HEK293T (cell line): Measurements from ENCODE around the gene NPLOC4.

Experiments
- CTCF ChIA-PET: fragments of 350-600 bp; formaldehyde crosslinking; extraction: SDS; loops from one replicate; lab custom pipeline; 2021; ENCODE audit warnings: antibody characterized with exemption, inconsistent platforms; lab: Yijun Ruan, JAX
- POLR2A ChIA-PET: fragments of 350-600 bp; formaldehyde crosslinking; extraction: SDS; loops from one replicate; lab custom pipeline; 2020; ENCODE audit warnings: antibody characterized with exemption, inconsistent platforms; lab: Yijun Ruan, JAX
- DNase-seq: peaks from one replicate; pipeline ENCODE4 v3.0.0; 2012; ENCODE audit warnings: mixed read lengths; ENCODE audit errors: extremely low spot score
- ARNT ChIP-seq: fragments of 450-650 bp; IDR thresholded peaks from 2 replicates; pipeline ENCODE4 v1.6.1; 2017; ENCODE audit warnings: mild to moderate bottlenecking
- BHLHE40 ChIP-seq: fragments of 450-650 bp; IDR thresholded peaks from 2 replicates; pipeline ENCODE4 v1.6.1; 2016; ENCODE audit warnings: mild to moderate bottlenecking, moderate library complexity, borderline replicate concordance
- CTBP1 ChIP-seq: fragments of 450-650 bp; IDR thresholded peaks from 2 replicates; pipeline ENCODE4 v1.6.1; 2016; ENCODE audit warnings: borderline replicate concordance
- ELF4 ChIP-seq: fragments of 450-650 bp; IDR thresholded peaks from 2 replicates; pipeline ENCODE4 v1.6.1; 2017; ENCODE audit warnings: antibody characterized with exemption
- FOXA1 ChIP-seq: fragments of 450-650 bp; IDR thresholded peaks from 2 replicates; pipeline ENCODE4 v1.6.1; 2016; ENCODE audit warnings: mild to moderate bottlenecking
- FOXK2 ChIP-seq: fragments of 450-650 bp; IDR thresholded peaks from 2 replicates; pipeline ENCODE4 v1.6.1; 2016; ENCODE audit warnings: mild to moderate bottlenecking
- FOXM1 ChIP-seq: fragments of 450-650 bp; IDR thresholded peaks from 2 replicates; pipeline ENCODE4 v1.6.1; 2017; ENCODE audit warnings: mild to moderate bottlenecking, borderline replicate concordance
- HDGF ChIP-seq: fragments of 450-650 bp; IDR thresholded peaks from 2 replicates; pipeline ENCODE4 v1.6.1; 2017; ENCODE audit warnings: antibody characterized with exemption, borderline replicate concordance
- L3MBTL2 ChIP-seq: fragments of 450-650 bp; conservative IDR thresholded peaks from 2 replicates; pipeline ENCODE4 v1.6.1; 2016; ENCODE audit warnings: mild to moderate bottlenecking
- LEF1 ChIP-seq: fragments of 450-650 bp; IDR thresholded peaks from 2 replicates; pipeline ENCODE4 v1.6.1; 2017; ENCODE audit warnings: mild to moderate bottlenecking, borderline replicate concordance
- NFRKB ChIP-seq: fragments of 450-650 bp; IDR thresholded peaks from 2 replicates; pipeline ENCODE4 v1.6.1; 2016; ENCODE audit warnings: mild to moderate bottlenecking, moderate library complexity
- PKNOX1 ChIP-seq: fragments of 450-650 bp; IDR thresholded peaks from 2 replicates; pipeline ENCODE4 v1.6.1; 2016
- SP1 ChIP-seq: fragments of 450-650 bp; IDR thresholded peaks from 2 replicates; pipeline ENCODE4 v1.6.1; 2017
- SUZ12 ChIP-seq: fragments of 450-650 bp; IDR thresholded peaks from 2 replicates; pipeline ENCODE4 v1.6.1; 2016; ENCODE audit warnings: mild to moderate bottlenecking
- TARDBP ChIP-seq: fragments of 450-650 bp; IDR thresholded peaks from 2 replicates; pipeline ENCODE4 v1.6.1; 2016
- ZNF384 ChIP-seq: fragments of 450-650 bp; IDR thresholded peaks from 2 replicates; pipeline ENCODE4 v1.6.1; 2016

The NPLOC4 gene

GRCh38 chr17:81529437-81529803 is 107.5 kb downstream of the NPLOC4 start:
- ChIA-PET POLR2A (interaction anchor here (1.8 kb wide), 1 partner anchor 23 kb away, joined by 4 read pairs; the partner anchor contains the start of gene FAAP100), CTCF (no interaction called here)
- TF ChIP-seq ZNF384 (no peak), PKNOX1 (no peak), BHLHE40 (no peak), FOXK2 (no peak), CTBP1 (no peak), HDGF (no peak)
- no peak for DNase-seq

- CTCF ChIA-PET = no interaction called here
These were observed 108.1 kb downstream of the NPLOC4 start for GRCh38 chr17:81528651-81529436.

GRCh38 chr17:81528384-81528650 is 108.6 kb downstream of the NPLOC4 start:
- ChIA-PET POLR2A (interaction anchor here (0.9 to 1.8 kb wide), 2 partner anchors 14 to 24 kb away, joined by 3 to 4 read pairs; partner anchors contain the start of gene FAAP100), CTCF (no interaction called here)
- TF ChIP-seq NFRKB (no peak), FOXA1 (no peak), ZNF384 (no peak), BHLHE40 (no peak), LEF1 (no peak), FOXK2 (no peak), ELF4 (no peak), SUZ12 (no peak), CTBP1 (no peak), FOXM1 (no peak), HDGF (no peak), L3MBTL2 (no peak), SP1 (no peak), PKNOX1 (no peak), TARDBP (no peak), ARNT (no peak)
- no peak for DNase-seq

More at GRCh38 chr17:81528651-81529436, 108.1 kb downstream of the NPLOC4 start:
- no peak for DNase-seq
- TF ChIP-seq HDGF = no peak
- no peak for TF ChIP-seq ZNF384
- no peak for TF ChIP-seq ELF4
- TF ChIP-seq NFRKB = no peak
- no peak for TF ChIP-seq TARDBP
- POLR2A ChIA-PET = interaction anchor here (0.9 to 1.8 kb wide), 2 partner anchors 13 to 23 kb away, joined by 3 to 4 read pairs; partner anchors contain the start of gene FAAP100

GRCh38 chr17:81527591-81528383 is 109.1 kb downstream of the NPLOC4 start, which contains the start of gene FSCN2:
FSCN2 (plus strand) TSS chr17:81528377; CDS start chr17:81528532, 155 bp downstream.
- POLR2A ChIA-PET = interaction anchor here (0.9 to 1.8 kb wide), 2 partner anchors 14 to 24 kb away, joined by 3 to 4 read pairs; partner anchors contain the start of gene FAAP100
- CTCF ChIA-PET = no interaction called here
- no peak for TF ChIP-seq SUZ12
- TF ChIP-seq TARDBP = no peak
- no peak for TF ChIP-seq CTBP1
- no peak for TF ChIP-seq SP1
- no peak for TF ChIP-seq NFRKB
- no peak for TF ChIP-seq ARNT
- no peak for TF ChIP-seq L3MBTL2
- TF ChIP-seq ZNF384 = no peak
- no peak for TF ChIP-seq FOXA1
- TF ChIP-seq LEF1 = no peak
- TF ChIP-seq FOXM1 = no peak
- no peak for TF ChIP-seq ELF4
- no peak for TF ChIP-seq FOXK2
- no peak for TF ChIP-seq BHLHE40
- no peak for TF ChIP-seq PKNOX1
- TF ChIP-seq HDGF = no peak
- no peak for DNase-seq

- TF ChIP-seq L3MBTL2 = no peak
- TF ChIP-seq SUZ12 = no peak
- TF ChIP-seq CTBP1 = no peak
- no peak for TF ChIP-seq ZNF384
- no peak for TF ChIP-seq NFRKB
- TF ChIP-seq PKNOX1 = no peak
- TF ChIP-seq LEF1 = no peak
- TF ChIP-seq HDGF = no peak
- no peak for TF ChIP-seq FOXM1
- no peak for TF ChIP-seq ARNT
- TF ChIP-seq BHLHE40 = no peak
- TF ChIP-seq FOXA1 = no peak
- no peak for TF ChIP-seq FOXK2
- no peak for TF ChIP-seq ELF4
- no peak for TF ChIP-seq SP1
- TF ChIP-seq TARDBP = no peak
- ChIA-PET CTCF (no interaction called here), POLR2A (no interaction called here)
- DNase-seq = no peak
These were observed 110.0 kb downstream of the NPLOC4 start for GRCh38 chr17:81526662-81527571.
